Stromal cell of bone marrow (primary cell): ENCODE data around the gene CFAP221.

ENCODE experiments used
- DNase-seq: peaks from one replicate; pipeline ENCODE4 v3.0.0-alpha.2; 2012; ENCODE audit warnings: low read depth

Gene CFAP221

DNA sequence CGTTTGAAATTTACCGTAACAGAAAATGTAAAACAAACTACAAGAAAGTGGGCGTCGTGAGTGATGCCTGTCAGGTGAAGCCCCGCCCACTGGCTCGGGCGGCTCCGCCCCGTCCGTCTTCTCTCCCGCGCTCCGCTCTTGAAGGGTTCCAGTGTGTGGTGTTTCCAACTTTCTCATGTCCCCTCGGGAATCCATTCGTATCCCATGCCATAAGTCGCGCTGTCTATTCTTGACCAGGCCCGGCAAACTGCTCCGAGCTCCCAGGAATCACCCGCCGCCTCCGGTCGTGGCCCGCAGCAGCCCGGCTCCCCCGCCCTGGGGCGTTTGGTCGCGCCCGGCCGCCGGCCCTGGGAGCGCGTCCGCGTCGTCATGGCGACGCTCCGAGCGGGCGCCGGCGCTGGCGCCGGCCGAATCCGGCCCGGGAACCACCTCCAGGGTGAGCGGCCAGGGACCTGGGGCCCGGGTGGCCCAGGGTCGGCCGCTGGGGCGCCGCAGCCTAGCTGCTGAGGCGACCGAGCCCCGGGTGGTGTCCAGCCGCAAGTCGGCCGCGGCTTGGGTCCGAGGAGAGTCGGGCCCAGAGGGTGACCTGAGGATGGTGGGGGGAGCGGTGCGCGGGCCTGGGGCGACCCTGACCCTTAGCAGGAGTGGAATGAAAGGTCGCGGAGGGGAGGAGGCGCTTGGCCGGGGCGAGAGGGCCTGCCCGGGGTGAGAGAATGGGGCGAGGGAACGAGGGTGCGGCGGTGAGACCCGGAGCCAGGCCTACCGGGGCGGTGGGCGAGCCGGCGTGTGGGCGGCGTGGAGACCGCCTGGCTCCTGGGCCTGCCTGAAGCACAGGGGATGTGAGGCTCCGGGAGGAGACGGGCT is at the start of gene CFAP221:
CFAP221 (plus strand) TSS at position 375 of the 864 bp plus-strand sequence. CDS start 1,683 bp downstream, outside the sequence.
- DNase-seq, result peak; percentile 33

DNA sequence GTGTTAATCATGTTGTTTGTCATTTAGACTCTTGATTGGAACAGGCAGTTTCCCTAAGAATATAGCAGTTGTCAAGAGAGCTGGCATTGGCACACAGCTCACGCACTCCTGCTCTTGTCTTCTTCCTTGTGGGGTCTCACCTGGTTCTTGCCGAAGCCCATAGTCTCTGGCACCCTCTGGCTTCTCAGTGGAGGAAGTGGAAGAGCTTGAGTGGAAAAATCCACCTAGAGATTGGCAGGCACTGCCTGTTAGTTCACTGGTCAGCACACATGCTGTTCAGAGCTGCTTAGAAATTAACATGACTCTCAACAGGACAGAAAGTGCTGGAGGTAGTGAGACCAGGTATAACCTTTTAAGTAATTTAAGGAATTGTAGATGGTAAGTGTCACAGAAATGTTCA is 48.3 kb upstream of the CFAP221 start:
- DNase-seq, result no peak

DNA sequence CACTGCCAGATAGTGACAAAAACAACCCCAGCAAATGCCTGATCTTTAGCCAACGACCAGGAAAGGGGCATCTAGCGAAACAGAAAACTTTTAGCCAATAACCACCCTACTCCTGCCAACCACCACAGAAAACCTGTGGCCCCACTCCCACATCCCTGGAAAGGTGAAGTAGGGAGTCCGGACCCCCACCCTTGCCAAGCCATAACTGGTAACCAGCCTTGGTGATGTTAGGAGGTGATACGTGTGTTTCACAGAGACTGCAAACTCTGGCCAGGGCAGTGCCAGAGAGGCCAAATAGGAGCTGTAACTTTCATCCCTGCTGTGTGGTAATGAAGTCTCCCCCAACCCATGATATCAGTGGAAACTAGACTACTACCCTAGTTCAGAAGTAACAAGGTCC is 47.6 kb upstream of the CFAP221 start:
- DNase-seq, result no peak

DNA sequence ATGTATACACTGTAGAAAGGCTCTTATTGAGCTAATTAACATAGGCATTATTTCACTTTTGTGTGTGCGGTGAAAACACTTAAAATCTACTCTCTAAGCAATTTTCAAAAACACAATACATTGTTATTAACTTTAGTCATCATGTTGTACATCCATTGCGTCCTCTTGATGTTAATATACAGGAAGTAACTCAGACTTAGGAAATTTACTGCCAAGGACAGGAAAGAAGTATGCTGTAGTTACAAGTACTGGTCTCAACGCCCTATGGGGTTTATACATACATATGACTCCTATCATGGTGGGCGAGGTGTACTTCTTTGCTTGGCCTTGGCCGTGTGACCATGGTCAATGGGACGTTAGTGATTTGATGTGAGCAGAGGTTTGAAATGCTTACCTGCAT is 35.5 kb upstream of the CFAP221 start:
- no peak for DNase-seq

DNA sequence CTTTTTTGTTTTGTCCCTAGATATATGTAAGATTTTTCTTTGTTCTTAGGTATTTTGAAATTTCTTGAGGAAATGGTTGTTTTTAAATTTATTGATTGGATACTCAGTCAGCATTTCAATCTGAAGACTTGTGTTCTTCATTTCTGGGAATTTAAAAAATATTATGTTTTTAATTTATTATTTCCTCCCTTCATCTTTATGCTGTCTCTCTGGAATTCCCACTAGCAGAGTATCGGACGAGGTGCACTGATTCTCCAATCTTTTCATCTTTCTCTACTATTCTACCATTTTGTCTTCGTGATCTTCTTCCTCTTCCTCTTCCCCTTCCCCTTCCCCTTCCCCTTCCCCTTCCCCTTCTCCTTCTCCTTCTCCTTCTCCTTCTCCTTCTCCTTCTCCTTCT is 32.3 kb upstream of the CFAP221 start:
- no peak for DNase-seq

DNA sequence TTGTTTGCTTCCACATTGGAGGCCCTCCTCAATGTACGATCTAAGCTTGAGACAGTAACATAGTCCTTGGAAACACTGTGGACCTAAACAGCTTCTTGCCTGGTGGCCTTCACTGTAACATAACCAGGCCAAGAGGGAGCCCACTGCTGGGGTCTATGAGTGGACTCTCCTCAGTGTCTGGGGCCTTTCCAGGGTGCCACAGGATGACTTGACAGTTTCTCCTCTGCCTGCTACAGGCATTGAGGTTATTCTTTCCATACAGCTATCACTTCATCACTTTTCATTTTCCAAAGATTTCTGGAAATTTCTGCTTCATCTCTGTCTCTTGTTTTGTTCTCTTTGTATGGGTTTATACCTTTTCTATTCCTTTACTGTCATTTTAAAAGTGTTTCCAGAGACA is 31.3 kb upstream of the CFAP221 start:
- no peak for DNase-seq

DNA sequence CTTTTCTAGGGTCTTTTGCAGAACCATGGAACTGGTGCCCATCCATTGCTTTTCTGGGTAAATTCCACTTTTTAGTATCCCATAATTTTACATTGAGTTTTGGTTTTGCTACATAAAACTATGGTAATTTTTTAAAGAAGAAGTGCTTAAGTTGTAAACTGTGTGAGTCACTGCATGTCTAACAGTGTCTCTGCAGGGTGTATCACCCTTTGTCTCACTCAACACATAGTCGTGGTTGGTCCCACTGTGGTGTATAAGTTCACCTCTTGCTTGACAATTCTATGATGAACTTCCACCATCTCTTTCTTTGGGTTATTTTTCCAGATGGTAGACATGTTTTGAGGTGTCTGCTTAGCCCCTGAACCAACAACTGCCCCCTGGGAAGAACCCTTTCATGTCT is 30.4 kb upstream of the CFAP221 start:
- no peak for DNase-seq

DNA sequence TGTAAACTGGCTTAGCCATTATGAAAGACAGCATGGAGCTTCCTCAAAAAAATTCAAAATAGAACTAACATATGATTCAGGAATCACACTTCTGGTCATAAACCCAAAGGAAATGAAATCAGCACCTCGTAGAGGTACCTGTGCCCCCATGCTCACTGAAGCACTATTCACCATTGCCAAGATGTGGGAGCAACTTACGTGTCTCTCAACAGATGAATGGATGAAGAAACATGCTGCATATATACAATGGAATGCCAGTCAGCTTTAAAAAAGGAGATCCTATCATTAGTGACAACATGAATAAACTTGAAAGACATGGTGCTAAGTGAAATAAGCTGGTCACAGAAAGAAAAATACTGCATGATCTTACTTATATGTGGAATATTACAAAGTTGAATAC is 28.1 kb upstream of the CFAP221 start:
- DNase-seq, result no peak

DNA sequence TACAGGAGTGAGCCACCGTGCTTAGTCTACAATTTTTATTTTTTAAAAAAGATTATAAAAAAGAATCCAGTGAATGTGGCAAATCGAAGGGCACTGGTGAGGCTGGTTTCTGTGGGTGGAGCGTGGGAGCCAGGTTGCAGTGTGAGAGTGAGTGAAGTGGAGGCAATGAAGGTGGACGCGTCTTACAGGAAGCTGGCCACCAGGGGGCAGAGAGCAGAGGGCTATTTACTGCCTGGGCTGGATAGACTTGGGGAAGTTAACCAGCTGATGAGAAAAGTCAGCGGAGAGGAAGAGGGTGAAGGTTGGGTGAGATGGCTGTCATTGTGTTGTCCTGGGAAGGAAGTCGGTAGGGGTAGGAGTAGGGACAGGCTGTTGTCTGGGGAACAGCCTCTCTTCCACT is 26.8 kb upstream of the CFAP221 start:
- peak; percentile 4 for DNase-seq

DNA sequence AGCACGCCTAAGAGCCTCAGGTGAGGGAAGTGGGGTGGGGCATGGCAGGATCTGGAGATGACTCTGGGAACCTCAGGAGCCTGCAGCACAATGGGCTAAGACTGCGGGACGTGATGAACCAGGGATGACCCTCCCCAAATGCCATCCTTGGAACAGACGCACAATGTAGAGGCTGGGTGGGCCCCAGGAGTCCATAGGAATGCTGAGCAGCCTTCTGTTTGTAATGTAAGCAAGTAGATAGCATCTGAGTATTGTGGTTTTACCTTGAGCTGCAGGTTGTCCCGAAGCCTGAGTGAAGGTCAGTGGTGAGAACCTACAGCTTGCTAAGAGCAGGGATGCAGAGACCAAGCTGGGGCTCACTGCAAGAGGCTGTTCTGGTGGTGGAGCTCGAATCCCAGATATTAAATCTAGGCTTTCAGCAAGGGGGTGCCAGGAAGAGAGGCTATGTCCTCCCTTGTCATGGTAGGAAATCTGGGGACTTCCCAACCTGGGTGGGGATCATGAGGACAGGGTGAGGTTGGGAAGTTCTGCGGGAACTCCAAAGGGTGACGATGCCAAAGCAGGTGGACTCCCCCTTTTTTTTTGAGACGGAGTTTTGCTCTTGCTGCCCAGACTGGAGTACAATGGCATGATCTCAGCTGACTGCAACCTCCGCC is 25.7 kb upstream of the CFAP221 start:
- DNase-seq, result no peak

DNA sequence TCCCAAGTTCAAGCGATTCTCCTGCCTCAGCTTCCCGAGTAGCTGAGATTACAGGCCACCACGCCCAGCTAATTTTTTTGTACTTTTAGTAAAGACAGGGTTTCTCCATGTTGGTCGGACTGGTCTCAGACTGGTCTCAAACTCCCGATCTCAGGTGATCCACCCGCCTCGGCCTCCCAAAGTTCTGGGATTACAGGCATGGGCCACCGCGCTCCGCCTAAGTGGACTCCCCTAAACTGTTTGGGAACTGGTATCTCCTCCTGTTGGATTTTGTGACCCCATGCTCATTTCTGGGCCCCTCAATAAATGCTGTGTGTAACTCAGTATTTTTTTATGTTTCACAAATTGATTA is 25.2 kb upstream of the CFAP221 start:
- DNase-seq, result no peak

DNA sequence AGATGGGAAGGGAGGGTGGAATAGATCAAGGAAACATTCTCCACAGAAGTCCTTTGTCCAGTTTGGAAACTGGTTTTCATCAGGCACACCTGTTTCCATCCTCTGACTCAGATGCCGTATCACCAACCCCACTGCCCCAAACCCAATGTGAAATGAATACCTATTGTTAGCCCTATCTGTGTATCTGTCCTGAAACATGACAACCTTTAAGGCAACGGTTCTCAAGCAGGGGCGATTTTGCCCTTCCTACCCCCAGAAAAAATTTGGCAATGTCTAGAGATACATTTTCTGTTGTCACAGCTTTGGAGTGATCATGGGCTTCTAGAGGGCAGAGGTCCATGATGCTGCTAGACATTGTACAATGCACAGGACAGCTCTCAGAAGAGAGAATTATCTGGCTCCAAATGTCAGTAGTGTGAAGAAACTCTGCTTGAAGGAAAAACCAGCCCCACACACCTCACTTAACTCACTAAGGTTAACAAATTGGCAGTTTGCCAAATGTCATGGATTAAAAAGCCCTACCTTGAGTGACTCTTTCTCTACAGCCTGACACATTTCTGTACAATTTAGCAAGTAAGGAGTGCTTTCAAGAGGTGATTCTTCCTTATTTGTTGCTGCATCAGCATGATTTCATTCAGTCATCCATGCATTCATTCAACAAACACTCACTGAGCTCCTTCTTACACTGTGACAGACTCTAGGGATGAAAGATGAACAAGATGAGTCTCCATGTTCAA is 23.4 kb upstream of the CFAP221 start:
- no peak for DNase-seq

DNA sequence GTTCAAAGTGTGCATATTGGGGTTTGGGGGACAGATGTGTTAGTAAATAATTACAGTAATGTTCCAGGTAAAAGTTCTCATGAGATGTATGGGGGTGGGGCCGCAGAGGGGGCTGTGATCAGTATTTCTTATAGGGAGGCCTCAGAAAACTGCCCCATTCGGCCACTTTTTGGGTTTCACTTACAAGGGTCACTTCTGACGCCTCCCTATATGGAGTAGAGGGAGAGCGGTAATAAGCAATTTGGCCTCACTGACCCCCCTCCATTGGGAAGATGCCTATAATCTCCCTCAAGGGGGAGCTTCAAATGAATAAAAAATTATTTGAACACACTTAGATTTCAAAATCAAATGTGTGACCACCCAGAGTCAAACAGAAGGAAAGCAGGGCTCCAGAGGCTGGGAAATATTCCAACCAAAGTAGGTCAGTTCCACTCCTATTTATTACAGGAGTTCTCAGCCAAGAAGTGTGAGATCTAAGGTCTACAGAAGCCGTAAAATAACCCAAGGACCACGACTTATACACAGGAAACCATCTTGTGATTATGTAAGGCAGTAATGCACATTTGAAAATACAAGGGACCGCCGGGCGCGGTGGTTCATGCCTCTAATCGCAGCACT is 22.7 kb upstream of the CFAP221 start:
- DNase-seq, result no peak

DNA sequence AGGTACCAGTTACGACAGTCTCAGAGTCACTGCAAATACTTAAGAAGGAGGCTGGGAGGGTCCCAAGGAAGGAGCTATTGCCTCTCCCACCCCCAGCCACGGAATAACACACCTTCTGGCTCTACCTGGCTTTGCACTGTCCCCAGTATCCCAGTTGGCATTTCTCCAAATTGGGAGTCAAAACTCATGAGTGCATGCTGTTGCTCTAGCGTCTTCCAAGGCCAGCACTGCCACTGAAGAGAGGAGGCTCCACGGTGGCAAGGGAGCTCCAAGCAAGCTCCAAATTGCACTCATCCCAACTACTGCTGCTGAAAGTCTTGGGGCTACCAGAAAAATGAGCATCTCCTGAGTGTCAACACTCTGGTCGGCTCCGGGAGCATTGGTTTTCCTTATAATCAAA is 21.6 kb upstream of the CFAP221 start:
- DNase-seq, result no peak

DNA sequence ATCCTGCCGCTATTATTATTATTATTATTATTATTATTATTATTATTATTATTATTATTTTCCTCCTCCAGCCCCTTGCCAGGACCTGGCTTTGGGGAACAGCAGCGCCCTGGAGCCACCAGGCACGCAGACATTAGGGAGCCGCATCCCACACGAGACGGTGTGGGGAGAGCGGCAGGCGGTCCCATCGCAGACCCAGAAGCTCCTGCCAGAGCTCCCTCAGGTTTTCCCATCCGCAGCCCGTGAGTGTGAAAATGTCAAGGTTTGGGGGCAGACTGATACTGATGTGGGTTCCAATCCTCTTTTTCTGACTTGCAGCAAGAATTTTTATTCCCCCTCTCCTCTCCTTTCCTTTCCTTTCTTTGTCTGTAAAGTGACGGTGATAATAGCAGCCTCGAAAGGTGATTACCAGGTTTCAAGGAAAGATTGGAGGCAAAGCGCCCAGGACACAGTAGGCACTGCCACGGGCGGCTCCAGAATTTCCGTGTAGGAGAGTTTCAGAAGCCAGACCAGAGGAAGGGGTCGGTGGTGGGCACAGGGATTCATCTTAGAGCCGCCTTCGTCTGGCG is 20.8 kb upstream of the CFAP221 start:
- DNase-seq, result no peak

DNA sequence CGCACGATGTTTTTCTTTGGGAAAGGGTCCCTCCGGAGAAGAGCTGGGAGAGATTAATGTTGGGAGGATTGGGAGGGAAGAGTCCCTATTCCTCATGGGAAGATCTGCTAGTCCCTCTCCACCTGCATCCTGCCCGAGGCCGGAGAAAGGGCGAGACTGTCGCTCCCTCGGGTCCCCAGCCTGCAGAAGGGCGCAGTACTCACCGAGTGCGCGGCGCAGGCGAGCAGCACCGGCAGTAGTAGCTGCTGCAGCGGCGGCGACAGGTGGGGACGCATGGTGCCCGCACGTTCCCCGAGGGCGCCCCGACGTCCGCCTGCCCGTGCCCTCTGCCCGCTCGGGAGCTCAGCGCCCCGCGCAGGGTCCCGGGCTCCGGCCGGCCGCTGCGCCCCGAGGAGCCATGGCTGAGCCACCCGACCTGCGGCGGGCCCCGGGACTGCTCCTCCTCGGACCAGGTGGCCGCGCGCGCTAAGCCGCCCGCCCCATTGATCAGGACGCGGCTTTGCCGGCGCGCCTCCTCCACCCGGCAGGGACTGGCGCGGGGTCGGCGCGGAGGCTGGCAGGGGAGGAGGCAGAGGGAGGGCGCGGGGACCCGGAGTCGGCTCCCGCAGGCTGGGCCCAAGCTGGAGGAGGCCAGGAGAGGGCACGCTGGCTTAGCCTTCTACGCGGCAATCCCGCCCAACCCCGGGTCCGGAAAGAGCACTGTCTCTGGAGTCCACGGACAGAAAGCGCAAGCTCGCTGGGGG is 20.1 kb upstream of the CFAP221 start, which contains the start of gene SCTR:
SCTR (minus strand) TSS at position 532 of the 743 bp plus-strand sequence; CDS start at position 275, 257 bp downstream.
- DNase-seq, result no peak

DNA sequence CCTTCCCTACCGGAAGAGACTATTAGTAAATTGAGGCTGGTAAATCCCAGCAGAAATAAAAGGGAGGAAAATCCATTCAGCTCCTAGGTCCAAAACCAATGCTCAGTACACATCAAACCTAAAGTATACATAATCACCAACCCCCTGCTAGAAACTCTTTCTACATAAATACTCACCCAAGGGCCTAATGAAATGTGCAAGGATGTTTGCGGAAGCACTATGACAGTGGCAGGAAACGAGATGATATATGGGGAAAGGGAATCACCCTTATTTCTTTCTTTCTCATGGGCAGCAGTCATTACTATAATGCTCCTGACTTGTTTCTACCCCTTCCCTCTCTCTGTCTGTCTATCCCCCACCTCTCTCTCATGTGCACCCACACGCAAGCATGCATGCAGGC is 18.6 kb upstream of the CFAP221 start:
- DNase-seq, result no peak

DNA sequence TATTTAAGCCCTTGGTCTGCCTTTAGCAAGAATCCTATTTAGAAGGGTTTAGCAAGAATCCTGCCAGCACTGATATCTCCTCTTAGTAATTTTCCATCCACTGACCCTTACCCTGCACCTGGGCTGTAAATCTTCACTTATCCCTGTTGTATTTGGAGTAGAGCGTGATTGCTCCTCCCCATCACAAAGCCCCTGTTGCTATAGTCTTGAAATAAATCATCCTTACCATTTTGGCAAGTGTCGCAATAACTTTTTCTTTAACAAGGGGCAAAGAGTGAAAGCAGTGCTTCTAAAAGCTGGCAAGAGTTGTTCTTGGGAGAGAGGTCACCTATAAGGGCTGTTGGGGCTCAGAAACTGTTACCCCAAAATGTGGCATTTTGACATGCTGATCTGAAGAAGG is 16.2 kb upstream of the CFAP221 start:
- DNase-seq, result no peak

DNA sequence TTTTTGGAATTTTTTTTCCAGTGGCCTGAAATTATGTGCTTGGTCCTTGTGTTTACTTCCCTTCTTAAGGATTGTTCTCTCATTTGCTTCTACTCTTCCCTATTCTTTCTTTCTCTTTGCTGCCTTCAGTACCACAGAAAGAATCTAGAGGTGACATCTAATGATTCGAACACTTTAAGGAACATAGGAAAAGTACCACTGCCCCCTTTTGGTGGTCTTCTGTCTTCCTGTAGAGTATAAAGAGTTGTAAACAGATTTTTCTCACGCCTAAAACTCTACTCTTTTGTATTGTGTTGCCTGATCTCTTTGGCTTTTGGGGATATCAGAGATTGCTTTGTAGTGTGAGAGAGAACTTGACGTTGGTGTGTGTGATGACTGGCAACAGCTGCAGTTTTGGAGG is 13.0 kb upstream of the CFAP221 start:
- DNase-seq, result no peak

DNA sequence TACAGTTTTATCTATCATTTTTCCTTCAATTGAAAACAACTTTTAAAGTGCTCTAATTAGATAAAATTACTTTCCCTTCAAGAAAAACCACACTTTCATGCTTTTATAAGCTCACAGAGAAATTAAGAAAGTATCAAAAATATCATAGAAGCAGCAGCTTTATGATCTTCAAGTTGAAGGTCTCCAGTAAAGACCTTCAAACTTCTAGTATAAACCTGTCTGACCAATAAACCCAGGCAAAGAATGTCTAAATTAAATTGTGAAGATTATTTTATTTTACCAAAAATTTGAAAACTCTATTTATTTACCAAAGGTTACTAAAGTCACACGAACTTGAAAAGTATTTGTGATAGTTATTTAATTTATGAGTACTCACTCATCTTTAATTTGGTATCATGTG is 10.7 kb upstream of the CFAP221 start:
- DNase-seq, result no peak

DNA sequence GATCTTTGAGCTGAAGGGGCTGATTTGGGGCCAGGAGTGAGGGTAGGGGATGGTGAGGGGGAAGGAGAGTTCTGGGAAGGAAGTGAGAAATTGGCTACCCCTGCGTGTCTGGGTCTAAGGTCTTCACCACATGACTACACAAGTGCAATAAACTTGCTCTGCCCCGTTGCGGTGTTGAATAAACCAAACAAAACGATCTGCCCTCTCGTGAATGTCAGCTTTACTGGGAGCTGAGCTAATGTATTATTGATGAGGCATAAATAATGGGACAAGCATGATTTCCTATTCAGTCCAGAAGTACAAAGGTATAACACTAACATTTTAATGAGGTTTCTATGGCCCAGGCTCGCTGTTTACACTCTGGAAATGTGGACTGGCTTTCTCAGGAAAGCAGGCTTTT is 8.0 kb upstream of the CFAP221 start:
- no peak for DNase-seq
